AG08396 (cell line): ENCODE data around the gene GAREM1.
"Not testable (repeated sequence)": the region's sequence is repeated elsewhere in the genome, so short reads cannot be mapped to it uniquely, and the experiment has no call there.

Experiments
- DNase-seq: peaks from one replicate; pipeline ENCODE4 v3.0.0; 2012; ENCODE audit warnings: low spot score, mixed read lengths

The GAREM1 gene

DNA sequence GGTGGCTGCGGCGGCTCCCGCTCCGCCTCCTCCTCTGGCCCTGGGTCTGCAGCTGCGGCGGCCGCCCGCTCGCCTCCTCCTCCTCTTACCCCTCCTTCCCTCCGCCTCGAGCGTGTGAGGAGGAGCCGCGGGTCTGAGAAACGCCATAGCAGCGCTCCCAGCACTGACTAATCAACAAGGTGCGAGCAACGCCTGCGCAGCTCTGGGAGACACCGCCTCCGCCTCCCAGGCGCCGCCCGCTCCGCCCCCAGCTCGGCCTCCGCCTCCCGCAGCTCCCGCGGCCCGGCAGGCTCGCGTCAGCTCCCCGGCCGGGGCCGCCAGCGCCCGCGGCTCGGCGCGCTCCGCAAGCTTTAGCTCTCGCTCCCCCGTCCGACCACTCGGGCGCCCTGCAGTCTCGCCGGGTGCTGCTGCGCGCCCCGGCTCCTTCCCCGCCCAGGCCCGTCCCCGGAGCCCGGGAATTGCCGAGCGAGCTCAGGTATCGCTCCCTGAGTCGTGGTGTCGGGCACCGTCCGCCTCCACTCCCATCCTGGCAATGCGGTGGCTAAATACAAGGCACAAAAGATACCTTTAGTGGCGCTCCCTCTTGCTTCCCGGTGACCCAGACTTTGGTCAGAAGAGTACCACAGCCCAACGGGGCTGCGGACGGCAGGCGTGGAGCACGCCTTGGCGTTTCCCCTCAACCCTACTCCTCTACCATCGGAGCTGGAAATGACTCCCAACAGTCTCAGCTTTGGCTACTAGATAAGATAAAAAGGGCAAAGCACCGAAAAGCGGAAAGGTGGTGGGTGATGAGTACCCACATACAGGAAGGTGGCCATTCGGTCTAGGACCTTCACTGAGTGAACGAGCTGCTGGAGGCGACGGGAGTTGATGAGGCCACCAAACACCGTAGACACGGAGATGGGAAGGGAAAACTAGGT, at the start of gene GAREM1:
Gene GAREM1 (minus strand): TSS at position 169 of the 920 bp plus-strand sequence. CDS start 454 bp downstream, outside the sequence.
- DNase-seq = peak; percentile 99

DNA sequence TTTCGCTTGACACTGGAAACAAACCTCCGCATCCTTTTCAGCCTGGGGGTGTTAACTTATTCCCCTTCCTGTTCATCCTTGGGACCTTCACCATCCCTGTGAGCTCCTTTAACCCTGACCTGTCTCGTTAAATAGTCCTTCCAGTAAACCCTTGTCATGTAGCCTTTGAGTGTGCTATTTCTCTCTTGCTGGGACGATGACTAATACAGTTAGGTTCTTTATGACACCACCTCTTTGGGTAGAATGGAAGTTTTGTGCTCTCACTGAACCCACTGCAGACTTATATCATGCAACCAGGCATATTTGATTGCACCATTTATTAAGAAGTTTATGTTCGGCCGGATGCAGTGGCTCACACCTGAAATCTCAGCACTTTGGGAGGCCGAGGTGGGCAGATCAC, 40.5 kb upstream of the GAREM1 start:
- DNase-seq = no peak

DNA sequence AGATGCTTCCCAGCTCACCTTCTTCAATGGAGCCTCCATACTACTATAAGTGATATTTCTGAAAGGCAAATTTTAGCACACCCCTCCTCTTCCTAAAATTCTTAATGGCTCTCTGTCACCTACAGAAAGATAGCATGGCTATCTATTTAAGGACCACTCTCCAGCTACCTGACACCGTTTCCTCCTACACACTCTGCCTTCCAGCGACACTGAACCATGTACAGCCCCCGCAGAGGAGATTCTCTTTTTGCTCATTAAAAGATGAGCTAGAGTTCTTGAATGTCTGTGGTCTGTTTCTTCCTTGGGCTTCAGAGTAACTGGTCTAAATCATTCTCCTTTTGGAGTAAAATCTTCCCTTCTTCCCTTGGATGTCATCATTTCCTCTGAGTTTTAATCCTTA, 38.4 kb upstream of the GAREM1 start:
- DNase-seq = no peak

GRCh38 chr18:32507093-32507492, 36.4 kb upstream of the GAREM1 start:
- DNase-seq = no peak

DNA sequence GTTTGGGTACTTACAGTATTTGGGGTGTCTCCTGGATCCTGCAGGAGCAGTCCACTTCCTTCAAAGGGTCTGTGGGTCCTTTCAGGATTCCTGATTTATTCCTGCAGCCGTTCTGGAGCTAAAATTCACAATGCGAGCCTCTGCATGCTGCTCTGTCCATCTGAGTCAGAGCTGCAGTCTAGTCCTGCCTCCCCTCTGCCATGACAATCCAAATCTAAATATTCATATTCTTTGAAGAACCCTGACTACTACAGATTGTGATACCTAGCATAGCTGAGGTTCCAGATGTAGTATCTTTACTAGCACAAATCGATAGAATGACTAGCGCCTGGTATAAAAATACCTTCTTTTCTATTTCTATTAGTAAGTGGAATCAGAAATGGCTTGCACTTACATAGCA, 31.3 kb upstream of the GAREM1 start:
- DNase-seq = no peak

GRCh38 chr18:32501242-32501641, 30.6 kb upstream of the GAREM1 start:
- DNase-seq = not testable (repeated sequence)

GRCh38 chr18:32483002-32483401, 12.3 kb upstream of the GAREM1 start:
- no peak for DNase-seq

DNA sequence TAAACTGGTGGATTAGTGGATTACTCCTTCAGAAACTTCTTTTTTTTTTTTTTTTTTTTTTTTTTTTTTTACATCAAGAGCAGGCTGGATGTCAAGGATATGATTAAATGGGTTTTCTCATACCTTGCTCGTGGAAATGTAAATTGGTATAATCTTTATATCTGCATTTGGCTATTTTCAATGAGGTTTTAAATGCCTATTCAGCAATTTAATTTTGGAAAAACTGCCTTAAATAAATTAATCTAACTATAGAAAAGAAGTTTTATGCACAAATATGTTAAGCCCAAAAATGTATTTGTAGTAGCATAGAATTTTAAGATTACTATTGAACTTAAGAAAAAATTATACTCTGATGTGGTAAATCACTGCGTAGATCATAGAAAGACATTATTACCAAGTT, 11.4 kb upstream of the GAREM1 start:
- DNase-seq = no peak

- DNase-seq = no peak
These were observed 9.9 kb upstream of the GAREM1 start for GRCh38 chr18:32480581-32480980.

DNA sequence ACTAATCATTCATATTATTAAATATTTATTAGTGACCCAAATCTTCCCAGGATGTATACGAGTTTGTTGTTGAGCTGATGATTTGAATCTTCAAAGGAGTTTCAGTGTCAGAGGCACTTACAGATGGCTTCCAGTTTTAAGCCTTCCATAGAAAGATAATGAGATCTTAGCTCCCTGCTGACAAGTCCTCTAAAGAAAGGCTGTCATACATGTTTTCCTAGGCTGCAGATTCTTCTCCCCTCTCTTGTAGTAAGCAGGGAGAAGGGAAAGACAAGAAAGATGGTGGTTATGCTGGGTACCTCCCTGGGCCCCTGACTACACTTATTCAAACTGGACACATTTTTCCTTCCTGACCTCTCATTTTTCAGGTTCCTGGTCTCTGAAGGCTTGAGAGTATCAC, 8.1 kb upstream of the GAREM1 start:
- DNase-seq = no peak

DNA sequence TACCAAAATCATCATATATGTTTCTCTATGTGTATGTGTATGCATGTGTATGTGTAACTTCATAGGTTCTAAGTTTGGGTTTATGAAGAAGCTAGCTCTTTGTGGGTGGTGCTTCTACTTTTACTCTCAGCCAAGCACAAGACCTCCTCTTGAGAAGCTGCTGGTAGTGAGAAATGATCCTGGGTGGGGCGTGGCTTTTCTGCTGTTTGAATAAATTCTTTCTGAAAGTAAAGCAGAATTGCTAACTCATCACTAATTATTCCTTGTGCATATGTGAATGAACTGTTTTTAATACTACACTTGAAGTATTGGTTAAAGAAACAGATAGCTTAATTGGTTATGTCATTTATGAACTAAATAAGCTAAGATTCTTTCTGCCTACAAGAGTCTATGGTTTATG, 7.6 kb upstream of the GAREM1 start:
- no peak for DNase-seq

DNA sequence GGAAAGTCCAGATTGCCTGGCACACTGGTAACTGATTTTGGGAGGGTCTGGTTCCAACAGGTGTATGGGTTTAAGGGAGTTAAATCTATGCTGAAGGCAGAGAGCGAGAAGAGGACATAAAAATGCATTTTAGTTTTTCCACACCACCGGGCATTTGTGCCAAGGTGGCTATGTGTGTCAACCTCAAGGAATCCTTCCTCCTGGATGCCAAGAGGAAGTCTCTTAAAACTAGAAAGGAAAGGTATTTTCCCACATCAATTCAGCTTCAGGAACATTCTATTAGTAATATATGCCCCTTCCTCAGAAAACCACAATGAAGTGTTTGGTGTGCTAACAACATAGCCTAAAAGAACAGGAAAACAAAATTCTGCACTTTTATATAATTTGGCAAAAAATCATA, 5.4 kb upstream of the GAREM1 start:
- no peak for DNase-seq

DNA sequence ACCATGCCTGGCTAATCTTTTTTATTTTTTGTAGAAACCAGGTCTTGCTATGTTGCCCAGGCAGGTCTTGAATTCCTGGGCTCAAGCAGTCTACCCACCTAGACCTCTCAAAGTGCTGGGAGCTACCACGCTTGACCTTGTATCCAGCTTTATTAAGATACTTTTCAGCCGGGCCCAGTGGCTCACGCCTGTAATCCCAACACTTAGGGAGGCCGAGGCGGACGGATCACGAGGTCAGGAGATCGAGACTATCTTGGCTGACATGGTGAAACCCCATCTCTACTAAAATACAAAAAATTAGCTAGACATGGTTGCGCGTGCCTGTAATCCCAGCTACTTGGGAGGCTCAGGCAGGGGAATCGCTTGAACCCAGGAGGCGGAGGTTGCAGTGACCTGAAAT, 4.4 kb upstream of the GAREM1 start:
- not testable (repeated sequence) for DNase-seq

DNA sequence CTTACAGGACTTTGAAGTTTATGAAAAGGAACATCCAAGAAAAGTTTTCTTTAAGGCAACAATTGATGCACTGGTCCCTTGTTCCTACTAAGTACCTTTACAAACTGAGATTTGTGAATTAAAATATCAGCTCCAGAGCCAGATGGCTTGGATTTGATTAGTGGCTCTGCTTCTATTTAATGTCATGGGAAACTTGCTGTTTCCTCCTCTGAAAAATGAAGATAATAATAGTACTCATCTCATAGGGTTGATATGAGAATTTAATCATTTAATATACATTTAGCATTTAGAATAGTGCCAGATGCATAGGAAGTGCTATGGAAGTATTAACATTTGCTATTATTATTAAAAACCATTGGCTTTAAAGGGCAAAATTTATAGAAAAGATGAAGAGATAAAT, 2.6 kb upstream of the GAREM1 start:
- DNase-seq = no peak

- DNase-seq = no peak
These were observed 2.2 kb upstream of the GAREM1 start for GRCh38 chr18:32472841-32473240.

DNA sequence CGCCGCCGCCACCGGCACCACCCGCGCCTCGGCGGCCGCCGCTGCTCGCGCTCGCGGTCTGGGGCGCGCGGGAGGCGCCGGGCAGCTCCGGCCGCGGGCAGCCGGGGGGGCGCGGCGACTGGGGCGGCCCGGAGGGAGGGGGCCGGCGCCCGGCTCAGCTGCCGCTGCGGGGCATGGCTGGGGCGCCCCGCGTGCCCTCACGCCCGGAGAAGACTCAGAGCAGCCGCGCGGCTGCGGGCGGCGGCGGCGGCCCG, 295 bp downstream of the GAREM1 start:
- no peak for DNase-seq

- DNase-seq = peak; percentile 63
These were observed 807 bp downstream of the GAREM1 start for GRCh38 chr18:32469691-32470459.

DNA sequence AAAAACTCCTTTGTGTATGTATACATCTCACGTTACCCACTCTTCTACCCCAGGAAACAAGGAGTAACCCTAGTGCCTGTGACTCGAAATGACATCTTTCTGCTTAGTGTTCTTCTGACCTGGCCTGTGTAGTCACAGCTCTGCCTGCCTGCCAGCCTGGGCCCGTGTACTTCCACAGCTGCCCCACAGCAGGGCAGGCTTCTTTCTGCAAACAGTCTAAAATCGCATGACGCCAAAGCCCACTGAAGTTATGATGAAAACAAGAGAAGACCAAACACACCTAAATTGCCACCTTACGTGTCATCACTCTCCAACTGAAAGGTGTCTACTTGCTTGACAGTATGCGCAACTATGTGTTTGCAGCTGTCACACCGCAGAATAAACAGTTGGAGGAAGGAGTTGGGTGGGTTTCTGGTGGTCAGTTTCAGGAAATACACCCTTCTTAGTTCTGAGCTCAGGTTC, 1.5 kb downstream of the GAREM1 start:
- DNase-seq = peak; percentile 33

DNA sequence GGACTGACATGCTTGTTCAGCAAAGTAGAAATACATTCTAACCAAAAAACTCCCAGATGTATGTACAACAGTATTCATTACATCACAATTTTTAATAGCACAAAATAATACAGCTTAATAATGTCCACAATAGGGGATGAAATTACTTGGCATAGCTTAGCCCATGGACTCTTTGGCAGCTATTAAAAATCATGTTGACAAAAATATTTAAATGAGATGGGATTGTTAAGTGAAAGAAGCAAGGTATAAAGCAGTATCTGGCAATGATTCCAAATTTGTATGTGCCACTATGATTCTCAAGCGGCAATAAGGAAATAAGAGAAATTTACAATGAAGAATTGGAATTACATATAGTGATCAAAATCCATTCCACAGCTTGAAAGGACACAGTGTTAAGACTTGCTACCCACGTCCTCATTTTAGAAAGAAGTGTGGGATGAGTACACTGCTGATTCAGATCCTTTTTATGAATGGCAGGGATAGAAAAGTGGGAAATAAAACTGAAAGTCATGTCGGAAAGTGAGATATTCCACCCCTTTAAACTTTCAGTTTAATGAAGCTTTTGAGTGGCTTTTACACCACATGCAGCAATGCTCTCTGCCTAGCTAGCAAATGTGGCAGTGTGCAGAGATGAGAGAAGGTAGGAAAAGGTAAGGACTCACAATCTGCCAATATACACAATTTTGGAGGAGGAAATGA, 2.4 kb downstream of the GAREM1 start:
- no peak for DNase-seq

DNA sequence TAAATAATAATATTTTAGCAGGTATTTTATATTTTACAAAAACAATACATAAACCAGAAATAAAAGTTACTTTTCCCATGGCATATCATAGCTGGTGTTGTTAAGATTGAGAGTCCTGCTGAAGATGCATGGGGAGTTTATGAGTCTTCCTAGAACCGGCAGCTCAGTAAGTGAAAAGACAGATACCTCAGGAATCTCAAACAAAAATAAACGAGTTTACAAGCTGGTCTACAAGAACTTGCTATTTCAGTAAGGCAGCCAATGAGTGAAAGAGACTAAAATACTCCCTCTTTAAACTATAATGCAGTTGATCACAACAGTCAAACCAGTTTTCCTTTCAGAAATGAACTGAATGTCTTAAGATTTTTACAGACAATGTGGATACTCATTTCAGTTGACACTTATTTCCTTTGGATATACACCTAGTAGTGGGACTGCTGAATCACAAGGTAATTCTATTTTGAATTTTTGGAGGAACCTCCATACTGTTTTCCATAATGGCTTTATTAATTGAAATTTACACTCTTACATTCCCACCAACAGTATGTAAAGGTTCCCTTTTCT, 8.9 kb downstream of the GAREM1 start:
- no peak for DNase-seq

- no peak for DNase-seq
These were observed 10.4 kb downstream of the GAREM1 start for GRCh38 chr18:32460171-32460731.
